ENCODE results near the gene SGCA.

SGCA gene

DNA sequence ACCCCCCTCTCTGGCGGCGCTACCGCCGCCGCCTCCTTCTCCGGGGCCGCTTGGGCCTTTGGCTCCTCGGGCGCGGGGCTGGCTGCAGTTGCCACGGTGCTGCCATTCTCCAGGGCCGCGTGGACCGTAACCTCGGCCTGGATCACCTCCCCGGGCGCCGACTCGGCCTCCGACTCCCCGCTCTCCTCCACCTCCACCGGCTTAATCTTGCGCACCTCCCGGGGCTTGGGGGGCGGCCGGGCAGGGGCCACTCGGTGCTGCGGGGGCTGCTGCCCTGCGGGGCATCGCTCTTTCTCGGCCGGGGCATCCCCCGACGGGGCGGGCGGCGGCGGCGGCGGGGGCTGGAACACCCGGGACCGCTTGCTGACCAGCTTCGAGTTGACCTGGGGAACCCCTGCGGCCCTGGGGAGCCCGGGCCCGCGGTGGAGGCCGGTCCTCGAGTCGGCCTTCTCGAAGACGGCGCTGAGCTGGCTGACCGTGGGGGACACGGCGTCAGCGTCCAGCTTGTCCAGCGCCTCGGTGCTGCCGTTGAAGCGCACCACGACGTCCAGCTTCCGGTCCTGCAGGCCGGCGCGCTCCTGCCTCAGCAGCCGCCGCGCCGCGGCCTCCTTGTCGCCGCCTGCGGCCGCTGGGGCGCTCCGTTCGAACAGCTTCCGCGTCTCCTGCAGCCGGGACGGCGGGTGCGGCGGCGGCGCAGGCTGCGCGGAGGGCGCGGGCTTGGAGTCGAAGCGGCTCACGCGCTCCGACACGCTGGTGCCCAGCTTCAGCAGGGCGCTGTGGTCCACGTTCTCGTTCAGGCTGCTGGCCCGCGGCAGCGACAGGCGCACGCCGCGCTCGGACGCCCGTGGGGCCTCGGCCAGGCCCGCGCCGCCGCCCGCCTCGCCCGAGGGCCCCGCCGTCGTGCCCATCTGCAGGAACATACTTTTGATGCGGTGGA, 16.1 kb upstream of the SGCA start:
- no peak for DNase-seq

DNA sequence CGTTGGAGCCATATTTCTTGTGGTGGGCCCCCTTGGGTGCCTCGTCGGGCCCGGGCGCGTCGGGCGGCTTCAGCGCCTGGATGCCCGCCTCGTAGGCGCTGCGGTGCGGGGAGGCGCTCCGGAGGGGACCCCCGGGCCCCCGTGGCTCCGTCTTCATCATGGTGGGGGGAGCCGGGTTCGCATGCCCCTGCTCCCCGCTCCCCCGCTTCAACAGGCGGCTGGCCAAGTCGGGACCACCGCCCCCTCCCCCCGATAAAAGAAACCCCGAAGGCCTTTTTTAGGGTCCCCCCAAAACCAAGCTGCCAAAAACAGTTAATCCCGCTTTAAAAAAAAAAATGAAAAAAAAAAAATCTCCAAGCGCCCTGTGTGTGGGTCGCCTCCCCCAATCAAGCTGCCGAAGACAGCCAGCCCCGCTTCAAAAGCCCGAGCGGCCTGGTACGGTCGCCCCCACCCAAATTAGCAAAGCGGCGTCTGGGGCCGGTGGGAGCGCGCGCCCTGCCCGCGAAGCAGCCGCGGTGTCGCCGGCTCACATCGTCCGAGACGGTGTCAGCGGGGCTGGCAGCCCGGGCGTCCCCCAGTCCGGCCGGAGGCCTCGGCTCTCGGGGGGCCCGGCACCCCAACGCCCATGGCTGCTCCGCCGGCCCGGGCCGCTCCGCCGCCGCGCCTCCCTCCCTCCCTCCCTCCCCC, 15.3 kb upstream of the SGCA start, which contains the start of gene PPP1R9B:
TSS of gene PPP1R9B (minus strand) at position 324 of the 687 bp plus-strand sequence. CDS start at position 160, 164 bp downstream.
- DNase-seq: no peak

DNA sequence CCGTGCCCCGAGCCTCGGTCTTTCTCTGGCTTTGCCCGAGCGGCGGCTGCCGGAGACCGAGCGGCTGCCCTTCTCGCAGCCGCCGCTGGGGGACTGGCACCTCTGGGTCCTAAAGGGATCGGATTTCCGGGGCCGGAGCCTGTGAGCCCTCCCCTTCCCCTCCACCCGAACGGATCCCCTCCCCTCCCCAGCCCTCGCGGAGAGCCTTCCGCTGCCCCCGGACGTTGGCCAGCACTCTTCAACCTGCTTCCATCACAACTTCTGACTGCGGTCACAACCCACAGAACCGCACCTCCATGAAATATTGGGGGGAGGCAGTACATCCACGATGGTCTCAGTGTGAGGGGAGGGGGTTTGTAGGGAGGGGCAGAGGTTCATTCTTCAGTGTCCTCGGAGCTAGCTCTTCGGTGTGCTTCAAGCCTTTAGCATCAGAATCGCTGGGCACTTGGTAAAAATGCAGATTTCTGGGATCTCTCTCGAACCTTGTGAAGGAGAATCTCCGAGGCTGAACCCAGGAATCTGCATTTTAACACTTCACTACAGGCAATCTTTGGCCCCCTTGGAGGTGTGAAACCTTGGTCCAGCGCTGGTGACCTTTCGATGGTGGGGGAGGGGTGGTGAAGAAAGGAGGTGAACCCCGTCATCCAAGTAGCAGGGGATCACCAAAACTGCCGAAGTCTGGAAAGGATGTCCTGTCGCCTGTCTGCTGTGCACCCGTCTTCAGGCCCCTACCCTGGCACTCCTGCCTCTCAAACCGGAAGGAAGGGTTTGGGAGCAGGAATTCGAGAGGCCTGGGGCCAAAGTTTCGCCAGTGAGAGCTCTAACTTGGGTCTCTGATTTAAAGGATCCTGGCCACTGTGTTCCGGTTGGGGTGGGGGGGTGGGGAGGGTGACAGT, 14.5 kb upstream of the SGCA start:
- peak; percentile 36 to 41 for DNase-seq

DNA sequence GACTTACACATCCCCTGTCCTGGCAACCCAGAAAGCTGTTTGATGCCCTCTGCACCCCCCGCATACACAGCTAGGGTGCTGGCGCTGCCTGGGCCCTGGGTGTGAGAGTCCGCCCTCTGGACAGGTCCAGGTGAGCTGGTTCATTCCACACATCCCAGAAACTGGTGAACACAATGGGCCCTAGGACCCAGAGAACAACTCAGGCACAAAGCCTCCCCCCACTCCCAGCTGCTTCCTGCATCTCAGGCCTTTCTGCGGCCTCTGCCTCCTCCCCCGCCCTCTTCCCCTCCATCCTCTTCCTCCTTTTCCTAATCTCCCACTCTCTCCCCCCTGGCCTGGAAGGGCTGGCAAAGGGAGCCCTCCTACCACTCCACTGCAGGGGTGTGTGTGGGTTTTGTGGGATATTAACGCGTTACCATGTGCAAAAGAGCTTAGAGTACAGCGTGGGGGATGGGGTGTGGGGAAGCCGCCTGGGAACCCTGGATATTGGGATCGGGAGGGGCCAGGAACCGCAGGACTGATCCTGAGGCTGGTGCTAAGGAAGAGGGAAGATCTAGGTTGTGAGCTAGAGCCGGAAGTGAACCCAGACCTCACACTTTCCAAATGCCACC, 13.8 kb upstream of the SGCA start:
- peak; percentile 26 to 63 for DNase-seq

DNA sequence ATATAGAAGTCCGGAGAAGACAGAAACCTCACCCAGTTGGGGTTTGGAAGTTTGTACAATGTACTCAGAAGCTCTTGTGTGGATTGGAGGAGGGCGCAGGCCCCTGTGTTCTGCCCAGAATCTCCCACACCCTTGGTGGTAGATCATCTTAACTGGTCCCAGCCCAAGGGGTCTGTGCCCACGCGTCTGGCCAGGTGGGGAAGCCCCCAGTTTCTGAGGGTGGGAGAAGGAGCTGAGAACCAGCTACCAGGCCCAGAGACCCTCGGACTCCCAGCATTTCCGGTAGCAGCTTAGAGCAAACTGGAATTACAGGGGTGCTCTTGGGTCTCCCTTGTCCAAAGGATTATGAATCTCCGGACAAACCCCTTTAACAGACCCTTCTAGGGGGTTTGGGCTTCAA, 13.1 kb upstream of the SGCA start:
- no peak for DNase-seq

DNA sequence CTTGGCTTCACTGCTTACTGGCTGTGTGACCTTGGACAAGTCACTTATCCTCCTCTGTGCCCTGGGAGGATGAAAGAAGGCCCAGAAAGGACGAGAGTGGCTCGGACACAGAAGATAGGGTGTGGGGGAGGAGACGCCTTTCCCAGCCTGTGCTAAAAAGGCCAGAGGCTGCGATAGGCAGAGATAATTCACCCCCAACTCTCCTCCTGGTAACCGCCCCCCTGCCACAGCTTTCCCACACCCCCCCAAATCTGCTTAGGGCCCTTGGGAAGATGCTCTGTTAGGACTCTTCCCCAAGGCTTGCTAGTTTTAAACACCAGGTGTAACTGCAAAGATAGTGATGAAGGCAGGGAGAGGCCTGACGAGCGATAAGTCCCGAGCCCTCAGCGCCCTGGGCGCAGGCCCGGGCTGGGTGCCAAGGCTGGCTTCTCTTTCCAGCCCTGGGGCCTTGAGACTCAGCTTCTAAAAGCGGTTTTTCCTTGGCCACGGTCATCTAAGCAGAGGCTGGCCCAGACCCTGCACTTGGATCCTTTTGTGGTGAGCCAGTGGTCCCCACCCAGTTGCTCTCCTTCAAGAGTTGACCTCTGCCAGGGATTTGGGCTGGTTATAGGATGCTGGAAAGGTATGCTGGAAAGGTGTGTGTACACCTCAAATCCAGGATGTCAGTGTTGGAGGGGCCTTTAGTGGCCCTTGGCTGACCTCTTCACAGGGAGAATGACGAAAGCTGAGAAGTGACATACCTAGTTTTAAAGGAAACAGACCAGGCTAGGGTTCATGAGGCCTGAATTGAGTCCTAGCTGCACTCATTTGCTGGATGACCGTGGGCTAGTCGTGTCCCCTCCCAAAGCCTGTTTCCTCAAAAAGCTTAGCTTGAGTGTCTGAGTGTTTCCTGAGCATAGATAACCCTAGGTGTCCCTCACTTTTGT, 11.9 kb upstream of the SGCA start:
- no peak for DNase-seq

DNA sequence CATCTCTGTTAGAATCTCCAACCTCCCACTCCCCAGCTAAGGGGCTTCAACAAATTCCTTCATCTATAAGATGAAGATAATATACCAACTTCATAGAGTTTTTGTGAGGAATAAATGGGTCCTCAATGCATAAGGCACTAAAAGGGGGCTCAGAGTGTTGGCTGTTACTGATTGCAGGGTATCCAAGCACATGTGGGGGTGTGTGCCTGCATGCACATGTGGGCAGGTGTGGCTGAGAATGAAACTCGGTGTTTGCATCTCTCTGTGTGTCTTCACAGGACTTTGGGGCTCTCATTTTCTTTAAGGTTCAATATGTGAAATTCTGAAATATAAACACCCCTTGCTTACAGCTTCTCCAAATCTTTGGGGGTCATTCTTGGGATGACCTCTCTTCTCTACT, 11.2 kb upstream of the SGCA start:
- no peak for DNase-seq

DNA sequence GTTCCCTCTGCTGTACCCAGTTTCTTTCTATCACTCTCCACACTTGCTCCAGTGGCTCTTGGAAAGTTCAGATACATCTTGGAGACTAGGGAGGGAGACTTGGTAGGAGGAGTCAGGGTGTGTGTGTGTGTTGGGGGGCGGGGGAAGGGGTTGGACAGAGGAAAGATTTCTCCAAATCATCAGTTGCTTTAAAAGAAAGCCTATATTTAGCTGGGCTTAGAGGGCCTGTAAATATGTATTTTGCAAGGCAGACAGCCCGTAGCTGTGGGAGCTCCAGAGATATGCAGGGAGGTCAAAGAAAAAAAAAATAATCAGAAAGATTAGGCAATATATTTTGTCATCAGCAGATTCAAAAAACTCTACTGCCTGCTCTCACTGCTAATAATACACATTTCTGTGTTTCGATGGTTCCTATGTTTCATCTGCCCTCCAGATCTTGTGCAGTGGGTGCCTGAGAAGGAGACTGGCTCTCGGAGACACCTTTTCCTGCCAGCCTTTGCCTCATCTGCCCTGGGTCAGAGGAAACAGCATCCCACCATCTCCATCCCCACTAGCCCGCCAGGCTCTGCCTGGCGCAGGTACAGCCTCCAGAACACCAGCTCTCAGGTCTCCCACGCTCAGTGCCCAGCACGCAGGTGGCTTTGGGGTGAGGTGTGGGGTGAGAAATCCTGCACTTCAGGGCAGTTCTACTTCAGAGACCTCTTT, 10.5 kb upstream of the SGCA start:
- DNase-seq: no peak

DNA sequence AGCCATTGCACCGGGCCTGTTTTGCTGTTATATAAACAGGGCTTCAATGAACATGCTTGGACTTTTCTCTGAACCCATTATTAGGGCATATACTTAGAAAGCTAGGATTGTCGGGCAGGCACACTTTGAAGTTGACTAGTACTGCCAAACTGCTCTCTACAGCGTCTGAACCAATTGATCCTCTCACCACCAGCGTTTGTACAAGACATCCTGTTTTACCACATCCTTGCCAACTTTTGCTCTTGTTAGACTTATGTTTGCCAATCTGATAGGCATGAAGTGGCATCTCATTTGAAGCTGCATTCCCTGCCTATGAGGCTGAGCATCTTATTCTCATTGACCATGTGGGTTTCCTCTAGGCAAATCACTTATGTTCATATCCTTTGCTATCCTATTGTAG, 7.9 kb upstream of the SGCA start:
- no peak for DNase-seq

DNA sequence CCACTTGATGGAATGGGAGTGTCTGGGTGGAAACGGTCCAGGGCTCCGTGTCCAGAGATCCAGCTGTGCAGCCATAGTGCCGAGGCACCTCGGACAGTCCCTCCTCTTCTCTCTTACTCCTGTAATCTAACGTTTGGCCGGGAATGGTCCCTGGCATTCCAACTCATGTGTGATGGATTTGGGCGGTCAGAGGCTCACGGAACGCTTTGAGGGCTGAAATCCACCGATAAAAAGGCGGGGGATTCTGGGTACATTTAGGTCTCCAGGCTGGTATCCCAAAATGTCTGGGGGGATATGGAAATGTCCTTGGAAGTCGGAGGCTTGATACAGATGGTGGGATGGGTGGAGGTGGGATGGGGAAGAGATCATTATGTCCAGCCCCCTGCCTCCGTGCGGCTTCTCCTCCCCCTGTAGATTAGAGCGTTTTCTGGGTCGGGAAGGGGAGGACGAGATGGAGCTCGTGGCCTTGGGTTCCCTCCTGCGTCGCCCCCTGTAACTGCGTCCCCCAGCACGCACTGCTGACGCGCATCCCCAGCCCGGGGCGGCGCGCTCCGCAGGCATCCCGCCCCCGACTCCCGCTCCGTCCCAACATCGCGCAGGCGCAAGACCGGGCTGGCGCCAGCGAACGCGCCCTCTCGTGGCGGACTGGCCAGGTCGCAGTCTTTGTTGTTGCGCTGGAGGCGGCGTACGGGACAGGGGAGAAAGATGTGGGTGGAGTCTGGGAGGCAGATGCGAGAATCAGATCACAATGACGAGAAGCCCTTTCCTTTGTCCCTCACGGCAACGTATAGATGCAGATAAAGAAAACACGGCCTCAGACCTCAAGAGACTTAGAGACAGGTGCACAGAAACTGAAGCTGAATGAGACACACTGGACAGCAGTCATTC, 4.5 kb upstream of the SGCA start:
- peak in 1 of 2 experiments; percentile 79 for DNase-seq

DNA sequence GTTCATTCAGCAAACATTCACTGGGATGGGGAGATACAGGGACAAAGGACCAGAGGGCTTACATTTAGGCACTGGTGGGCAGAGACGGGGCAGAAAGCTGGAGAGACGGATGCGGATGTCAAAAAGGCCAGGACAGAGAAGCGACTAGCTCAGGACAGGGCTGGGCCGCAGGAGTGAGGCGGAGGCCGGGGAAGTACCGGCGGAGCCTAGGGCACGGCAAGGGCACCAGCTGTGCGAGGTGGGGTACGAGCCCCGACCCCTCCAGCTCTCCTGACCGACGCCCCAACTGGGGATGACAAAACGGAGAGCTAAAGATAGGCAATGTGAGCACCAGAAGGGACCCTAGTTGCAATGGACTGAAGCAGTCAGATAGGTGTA, 3.9 kb upstream of the SGCA start:
- DNase-seq: no peak

DNA sequence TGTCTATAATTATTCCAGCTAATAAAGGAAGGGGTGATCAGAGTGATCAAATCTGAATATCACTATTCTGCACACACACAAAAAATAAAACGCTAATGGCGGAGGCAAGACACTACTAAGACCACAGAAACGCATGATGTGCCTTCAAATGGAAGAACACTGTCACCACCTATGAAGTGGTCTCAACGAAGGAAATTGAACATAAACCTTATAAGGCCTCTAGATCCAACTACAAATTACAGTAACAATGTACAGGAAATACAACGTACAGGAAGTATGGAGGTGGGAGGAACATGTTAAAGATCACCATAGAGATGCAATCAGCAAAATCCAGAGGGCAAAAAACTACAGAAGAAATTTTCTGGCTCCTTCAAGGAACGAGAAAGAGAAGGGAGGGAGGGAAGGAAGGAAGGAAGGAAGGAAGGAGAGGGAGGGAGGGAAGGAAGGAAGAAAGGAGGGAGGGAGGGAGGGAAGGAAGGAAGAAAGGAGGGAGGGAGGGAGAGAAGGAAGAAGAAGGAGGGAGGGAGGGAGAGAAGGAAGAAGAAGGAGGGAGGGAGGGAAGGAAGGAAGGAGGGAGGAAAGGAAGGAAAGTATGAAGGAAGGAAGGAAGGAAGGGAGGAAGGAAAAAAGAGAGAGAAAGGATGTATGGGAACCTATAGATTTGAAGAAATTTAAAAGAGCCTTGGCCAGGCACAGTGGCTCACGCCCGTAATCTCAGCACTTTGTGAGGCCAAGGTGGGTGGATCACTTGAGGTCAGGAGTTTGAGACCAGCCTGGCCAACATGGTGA, 3.1 kb upstream of the SGCA start:
- DNase-seq: no peak

DNA sequence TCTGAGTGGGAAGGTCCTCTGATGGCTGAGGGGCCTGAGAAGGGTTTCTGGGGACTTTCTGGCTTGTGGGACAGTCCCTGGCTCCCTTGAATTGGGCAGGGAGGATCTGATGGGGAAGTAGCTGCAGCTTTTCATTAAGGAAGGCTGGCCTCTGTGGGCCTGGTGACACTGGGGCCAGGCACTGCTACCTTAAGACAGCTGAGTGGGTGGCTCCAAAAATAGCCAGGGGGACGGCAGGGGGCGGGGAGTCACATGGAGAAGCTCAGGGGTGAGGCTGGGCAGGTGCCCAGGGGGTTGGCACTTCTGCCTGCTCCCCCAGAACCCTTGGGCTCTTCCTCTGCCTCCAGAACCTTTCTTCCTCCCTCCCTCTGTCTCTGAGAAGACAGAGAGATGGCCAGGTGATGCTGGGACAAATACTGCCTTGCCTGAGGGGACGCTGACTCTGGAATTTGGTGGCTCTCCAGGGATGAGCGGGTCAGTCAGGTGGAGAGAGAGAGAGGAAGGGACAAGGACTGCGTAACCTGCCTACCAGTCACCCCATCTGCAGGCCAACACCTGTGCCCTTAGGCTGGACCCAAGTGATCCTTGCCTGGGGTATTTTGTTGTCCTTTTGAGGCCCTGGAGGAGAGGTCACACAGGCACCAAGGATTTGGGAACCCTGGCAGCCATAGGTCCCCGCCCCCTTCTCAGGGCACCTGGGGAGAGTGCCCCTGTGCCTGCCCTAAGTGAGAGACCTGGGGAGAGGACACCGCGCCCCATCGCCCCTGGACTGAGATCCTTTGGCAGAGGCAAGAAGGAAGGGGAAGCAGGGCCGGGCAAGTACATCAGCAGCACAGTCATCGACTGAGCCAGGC, 1.7 kb upstream of the SGCA start:
- no peak for DNase-seq

DNA sequence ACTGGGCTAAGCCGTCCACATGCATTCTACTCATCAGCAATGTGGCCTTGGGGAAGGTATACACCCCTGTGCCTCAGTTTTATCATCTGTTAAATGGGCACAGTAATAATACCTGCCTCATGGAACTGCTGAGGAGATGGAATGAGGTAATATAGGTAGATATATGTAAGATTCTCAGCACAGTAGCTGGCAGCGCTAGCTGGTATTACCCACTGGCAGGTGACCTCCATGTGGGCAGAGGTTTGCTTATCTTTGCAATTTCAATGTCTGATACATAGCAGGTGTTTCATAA, 1.2 kb upstream of the SGCA start:
- no peak for DNase-seq

DNA sequence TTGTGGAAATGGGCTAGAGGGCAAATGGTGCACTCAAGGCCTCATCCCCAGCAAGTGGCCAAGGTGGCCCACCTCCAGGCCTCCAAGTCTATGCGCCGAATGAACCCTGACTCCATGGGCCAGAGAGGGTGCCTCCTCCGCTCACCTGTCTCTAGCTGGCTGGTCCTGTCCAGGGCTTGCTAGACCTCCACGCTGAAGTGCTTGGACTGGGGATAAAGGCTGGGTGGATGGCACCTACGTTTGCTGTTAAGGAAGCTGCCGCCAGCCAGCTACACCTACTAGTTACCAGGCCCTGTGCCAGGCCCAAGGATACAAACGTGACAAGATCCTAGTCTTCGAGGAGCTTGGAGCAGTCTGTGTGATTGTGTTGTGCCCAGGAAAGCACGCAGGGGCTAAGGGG, 739 bp upstream of the SGCA start:
- DNase-seq: no peak

DNA sequence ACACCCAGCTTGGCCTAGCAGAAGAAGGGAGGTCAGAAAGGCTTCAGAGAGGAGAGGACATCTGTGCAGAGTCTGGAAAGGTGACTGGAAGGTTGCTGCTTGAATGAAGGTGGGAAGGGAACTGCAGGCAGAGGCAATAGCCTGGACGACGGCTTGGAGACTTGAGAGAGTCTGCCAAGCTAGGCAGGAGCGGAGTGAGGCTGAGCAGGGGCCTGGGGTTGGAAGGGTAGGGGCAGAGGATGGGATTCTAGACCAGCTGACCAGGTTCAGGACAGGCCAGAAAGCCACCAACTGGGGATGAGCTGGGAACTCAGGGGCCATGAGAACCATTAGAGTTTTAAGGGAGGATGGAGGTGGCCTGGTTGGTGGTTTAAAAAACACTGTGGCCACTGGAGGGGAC, 339 bp upstream of the SGCA start:
- DNase-seq: no peak

DNA sequence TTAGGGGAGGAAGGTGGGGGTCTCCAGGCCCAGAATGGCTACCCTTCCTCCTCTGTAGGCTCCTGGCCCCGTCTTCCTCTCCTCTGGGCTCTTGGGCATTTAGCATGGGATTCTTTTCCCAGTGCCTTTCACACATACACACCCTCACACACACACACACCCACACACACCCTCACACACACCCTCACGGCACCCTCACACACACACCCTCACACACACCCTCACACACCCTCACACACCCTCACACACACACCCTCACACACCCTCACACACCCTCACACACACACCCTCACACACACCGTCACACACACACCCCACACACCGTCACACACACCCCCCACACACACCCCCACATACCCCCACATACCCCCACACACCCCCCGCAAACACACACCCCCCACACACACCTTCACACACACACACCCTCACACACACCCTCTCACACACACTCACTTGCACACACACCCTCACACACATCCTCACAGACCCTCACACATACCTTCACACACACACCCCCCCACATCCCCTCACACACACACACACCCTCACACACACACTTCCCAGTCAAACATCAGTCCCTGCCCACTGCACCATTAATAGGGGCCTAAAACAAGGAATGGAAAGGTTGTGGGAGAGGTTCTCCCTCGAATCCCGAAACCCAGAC, 845 bp downstream of the SGCA start:
- no peak for DNase-seq

DNA sequence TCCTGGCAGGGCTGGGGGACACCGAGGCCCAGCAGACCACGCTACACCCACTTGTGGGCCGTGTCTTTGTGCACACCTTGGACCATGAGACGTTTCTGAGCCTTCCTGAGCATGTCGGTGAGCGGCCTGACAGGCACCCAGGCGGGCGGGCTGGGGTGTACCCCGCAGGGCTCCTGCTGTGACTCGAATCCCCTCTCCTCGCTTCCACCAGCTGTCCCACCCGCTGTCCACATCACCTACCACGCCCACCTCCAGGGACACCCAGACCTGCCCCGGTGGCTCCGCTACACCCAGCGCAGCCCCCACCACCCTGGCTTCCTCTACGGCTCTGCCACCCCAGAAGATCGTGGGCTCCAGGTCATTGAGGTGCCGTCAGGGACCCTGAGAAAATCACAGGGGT, 1.6 kb downstream of the SGCA start:
- no peak for DNase-seq
